K562 (cell line): ENCODE results near the gene STX18. TPM values are rescaled to one million over a fixed set of nuclear protein-coding genes. Genes with fewer than 3 reads are reported as not detected.

Source experiments
- ATAC-seq: fragments of 200-7000 bp; cut with Tn5 transposase; 3 replicates; pipeline ENCODE4 v1.9.1; 2020; ENCODE audit warnings: moderate library complexity
- BruUV-seq: library from RNA; stranded (reverse); fragments of 400-500 nt; replicated peaks from 2 replicates; lab custom pipeline; 2021; lab: Mats Ljungman, UMichigan
- CTCF ChIA-PET: fragments of 300-600 bp; formaldehyde crosslinking; extraction: SDS; loops from one replicate; lab custom pipeline; 2021; ENCODE audit warnings: low intra/inter-chr PET ratio; lab: Yijun Ruan, JAX
- POLR2A ChIA-PET: fragments of 300-600, 350-650 bp; sonication (Branson Sonifier 250); formaldehyde crosslinking; extraction: SDS; loops from one replicate; lab custom pipeline; 2021; ENCODE audit warnings: antibody characterized with exemption, inconsistent platforms; lab: Yijun Ruan, JAX
- DNase-seq, 4 experiments: peaks; one replicate each; pipeline versions ENCODE4 v3.0.0 to v3.0.0-alpha.2; 2011 to 2018; ENCODE audit warnings: low spot score in 3 of 4, mixed read lengths in 3 of 4; ENCODE audit errors: extremely low read depth in 1 of 4
- FAIRE-seq: peaks from 2 replicates; lab custom pipeline; 2011; peaks lifted over from hg19 to GRCh38; lab: Jason Lieb, UNC
- H2AFZ ChIP-seq: 2 replicates; pipeline ENCODE4 v1.6.0; 2011; ENCODE audit warnings: low read depth, low read length, control low read depth, inconsistent platforms
- H3K27ac ChIP-seq: fragments of 200-600 bp; 3 replicates; pipeline ENCODE4 v1.8.0; 2011; ENCODE audit warnings: low read depth, mild to moderate bottlenecking, control low read depth, inconsistent platforms, low read length, moderate library complexity, mixed read lengths; ENCODE audit errors: extremely low read depth
- H3K27me3 ChIP-seq, 2 experiments: fragments of 300-600 bp in 1 of 2; 2 replicates in 1 of 2; 3 replicates in 1 of 2; pipeline versions ENCODE4 v1.6.0 to v1.8.0; 2011; ENCODE audit warnings: inconsistent platforms in 2 of 2, low read length in 2 of 2, mild to moderate bottlenecking in 1 of 2, mixed read lengths in 1 of 2, moderate library complexity in 1 of 2; ENCODE audit not compliant: control insufficient read depth in 2 of 2, insufficient read depth in 2 of 2
- H3K36me3 ChIP-seq: fragments of 300-600 bp; 3 replicates; pipeline ENCODE4 v1.8.0; 2011; ENCODE audit warnings: mild to moderate bottlenecking, low read length, inconsistent platforms; ENCODE audit not compliant: control insufficient read depth, insufficient read depth
- H3K4me1 ChIP-seq, 2 experiments: fragments of 200-600 bp in 1 of 2; replicated peaks in 1 of 2; 2 replicates in 1 of 2; 3 replicates in 1 of 2; pipeline versions ENCODE4 v1.5.1 to v1.8.0; 2011; ENCODE audit warnings: inconsistent platforms in 2 of 2, low read length in 2 of 2, mild to moderate bottlenecking in 1 of 2, mixed read lengths in 1 of 2, moderate library complexity in 1 of 2; ENCODE audit not compliant: control insufficient read depth in 2 of 2, insufficient read depth in 2 of 2
- H3K4me2 ChIP-seq: 2 replicates; pipeline ENCODE4 v1.6.1; 2011; ENCODE audit warnings: low read length, control low read depth, inconsistent platforms, mixed read lengths; ENCODE audit not compliant: insufficient read depth
- H3K4me3 ChIP-seq: fragments of 200-600 bp; sonication (generic), shearing (Covaris generic); 2 replicates; pipeline ENCODE4 v1.5.1; 2016; ENCODE audit warnings: control low read depth, inconsistent platforms
- H3K79me2 ChIP-seq: fragments of 200-600 bp; 3 replicates; pipeline ENCODE4 v1.8.0; 2011; ENCODE audit warnings: low read length, inconsistent platforms; ENCODE audit not compliant: control insufficient read depth, insufficient read depth
- H3K9ac ChIP-seq, 2 experiments: 2 replicates each; pipeline versions ENCODE4 v1.6.0 to v1.6.1; 2011; ENCODE audit warnings: low read depth in 2 of 2, low read length in 2 of 2, control low read depth in 1 of 2, inconsistent platforms in 1 of 2, mild to moderate bottlenecking in 1 of 2, mixed read lengths in 1 of 2; ENCODE audit not compliant: insufficient read depth in 1 of 2
- H3K9me1 ChIP-seq: one replicate; pipeline ENCODE4 v1.6.0; 2011; ENCODE audit warnings: inconsistent platforms, mild to moderate bottlenecking, low read length, moderate library complexity; ENCODE audit not compliant: control insufficient read depth, insufficient read depth
- H3K9me3 ChIP-seq: replicated peaks from 2 replicates; pipeline ENCODE4 v1.5.1; 2011; ENCODE audit warnings: low read depth, low read length, inconsistent platforms; ENCODE audit not compliant: control insufficient read depth, insufficient read depth
- H4K20me1 ChIP-seq: replicated peaks from 2 replicates; pipeline ENCODE4 v1.6.1; 2011; ENCODE audit warnings: low read length, inconsistent platforms, mixed read lengths; ENCODE audit not compliant: control insufficient read depth, insufficient read depth
- CBX1 ChIP-seq: sonication (generic); IDR thresholded peaks from 2 replicates; pipeline ENCODE4 v1.6.1; 2016; ENCODE audit warnings: antibody characterized with exemption, low read depth, mild to moderate bottlenecking
- CCNT2 ChIP-seq: IDR thresholded peaks from 2 replicates; pipeline ENCODE4 v1.6.1; 2011; ENCODE audit warnings: borderline replicate concordance, low read depth, mild to moderate bottlenecking, moderate library complexity, mixed read lengths, low read length; ENCODE audit not compliant: insufficient read length; ENCODE audit errors: extremely low read depth
- COPS2 ChIP-seq: fragments of 450-650 bp; conservative IDR thresholded peaks from 2 replicates; pipeline ENCODE4 v1.6.1; 2016; ENCODE audit warnings: mild to moderate bottlenecking, moderate library complexity
- HDAC6 ChIP-seq: IDR thresholded peaks from 2 replicates; pipeline ENCODE4 v1.6.1; 2012; ENCODE audit warnings: low read depth, mild to moderate bottlenecking, control low read depth, inconsistent platforms, low read length, moderate library complexity
- MECOM ChIP-seq: fragments of 250-450 bp; sonication (Bioruptor Pico); IDR thresholded peaks from 2 replicates; pipeline ENCODE4 v1.8.0; 2022; ENCODE audit warnings: inconsistent platforms
- NR2C2 ChIP-seq, 2 experiments: fragments of 200-800 bp in 1 of 2; sonication (Bioruptor generic) in 1 of 2; sonication (generic) in 1 of 2; formaldehyde crosslinking in 1 of 2; IDR thresholded peaks; 2 replicates each; pipeline versions ENCODE4 v1.6.1 to v1.8.0; 2016 to 2022; ENCODE audit warnings: mild to moderate bottlenecking in 1 of 2, missing compliant biosample characterization in 1 of 2, missing genetic modification characterization in 1 of 2, missing genetic modification reagents in 1 of 2
- RBM39 ChIP-seq: fragments of 200-400 bp; formaldehyde crosslinking; optimal IDR thresholded peaks from 2 replicates; pipeline ENCODE3; 2018; ENCODE audit warnings: low read depth, low read length
- ZC3H4 ChIP-seq: sonication (generic); formaldehyde crosslinking; IDR thresholded peaks from 2 replicates; pipeline ENCODE4 v1.9.0; 2021; ENCODE audit warnings: missing genetic modification reagents, borderline replicate concordance
- ZNF707 ChIP-seq: fragments of 250-450 bp; sonication (Bioruptor Pico); conservative IDR thresholded peaks from 2 replicates; pipeline ENCODE4 v1.8.0; 2022; ENCODE audit warnings: inconsistent platforms, mild to moderate bottlenecking, moderate library complexity
- WGBS: fragments of 100-300 bp; shearing (Covaris generic); methylation state at CpG from one replicate; pipeline ENCODE4 v1.1.6; 2016; ENCODE audit warnings: low coverage, mixed read lengths; ENCODE audit not compliant: insufficient coverage; ENCODE audit errors: missing lambda C conversion rate; 5-methylcytosine and 5-hydroxymethylcytosine counted together
- in situ Hi-C: fragments of 300-500 bp; cut with MboI; formaldehyde crosslinking; loops from 4 replicates; pipeline ENCODE4 v1.15.0; 2018; ENCODE audit warnings: inconsistent platforms, mixed read lengths
- intact Hi-C: fragments of 100-400 bp; cut with micrococcal nuclease; formaldehyde crosslinking; loops from 2 replicates; pipeline ENCODE4 v1.14.2; 2022
- polyA plus RNA-seq, 8 experiments: library from polyadenylated mRNA; depleted of rRNA in 4 of 8; stranded (reverse) in 5 of 8; unstranded in 3 of 8; fragments of >200 nt; fragmentation: Nextera tagmentation in 2 of 8; fragmentation: Illumina TruSeq in 1 of 8; extraction: Ambion mirVana in 2 of 8; extraction: Trizol in 1 of 8; gene quantifications; 2 replicates each; pipeline versions ENCODE4 v1.2.1 to v1.2.3, GENCODE V29; 2011 to 2014; ENCODE audit warnings: inconsistent platforms in 1 of 8, missing spikeins in 1 of 8
- total RNA-seq, 7 experiments: library from RNA; depleted of rRNA in 6 of 7; stranded (reverse); fragments of >200 nt in 6 of 7; fragmentation: Illumina TruSeq in 2 of 7; extraction: Trizol in 2 of 7; gene quantifications; 2 replicates each; pipeline versions ENCODE4 v1.2.1 to v1.2.3, GENCODE V29; 2011 to 2021; ENCODE audit warnings: low replicate concordance in 1 of 7
- TF ChIP-seq, protein P1 (sequence below), 2 experiments: fragments of 450-650 bp; IDR thresholded peaks; 2 replicates each; pipeline ENCODE4 v1.6.1; 2018; ENCODE audit warnings: mild to moderate bottlenecking in 2 of 2, low read depth in 1 of 2; ENCODE audit not compliant: partially characterized antibody in 2 of 2
- TF ChIP-seq, protein P2 (sequence below): sonication (generic); formaldehyde crosslinking; IDR thresholded peaks from 2 replicates; pipeline ENCODE4 v1.8.1; 2023; ENCODE audit warnings: mild to moderate bottlenecking, missing genetic modification reagents

The STX18 gene
- total and polyA plus RNA-seq, 9 of the 15 experiments (the other 6 are each of a cell fraction or from before 2014, with no cell fraction given), result 6.2 to 41.7 (median 22.7) TPM

DNA sequence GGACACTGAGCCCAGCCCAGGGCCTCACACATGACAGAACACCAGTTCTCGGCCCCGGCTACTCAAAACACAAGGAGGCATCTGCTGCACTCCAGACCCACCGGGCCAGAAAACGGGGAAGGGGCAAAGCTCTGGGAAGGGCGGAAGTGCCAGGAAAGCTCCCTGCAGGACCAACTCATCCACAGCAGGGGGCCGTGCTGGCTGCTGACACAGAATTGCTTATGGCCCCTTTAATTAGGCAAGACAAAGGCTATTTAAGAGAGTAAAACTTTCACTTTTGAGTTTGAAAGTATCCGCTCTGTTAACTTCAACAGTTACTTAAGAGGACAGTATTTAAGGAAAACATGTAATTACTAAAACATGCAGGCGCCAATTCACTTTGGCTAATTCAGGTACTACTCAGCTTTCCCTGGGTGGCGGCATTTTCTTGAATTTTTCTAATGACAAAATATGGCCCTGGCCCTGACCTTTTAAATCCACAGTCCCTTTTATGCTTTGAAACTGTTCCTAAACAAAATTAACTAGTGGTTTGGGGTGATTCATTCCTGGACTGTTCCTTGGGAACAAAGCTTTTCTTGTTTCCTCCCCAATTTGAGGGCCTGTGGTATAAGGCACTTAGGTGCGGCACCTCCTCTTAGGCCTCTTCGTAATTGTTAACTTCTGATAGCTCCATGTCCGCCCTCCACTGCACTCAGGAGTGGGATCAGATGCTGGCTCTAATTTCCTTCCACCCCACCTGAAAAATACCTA lies 114.6 kb downstream of the STX18 start:
- no peak overlapping the region for H3K9ac ChIP-seq
- intact Hi-C loops, result no loop called here
- no peak overlapping the region for H3K4me3 ChIP-seq
- H3K36me3 ChIP-seq, result peaks cover 14% of the 10 kb centered on the region; the same call in 1 of the 3 replicates
- no peaks in the 10 kb centered on the region for H3K27me3 ChIP-seq
- H3K9me3 ChIP-seq, result no peaks in the 10 kb centered on the region
- H3K9me1 ChIP-seq, result no peaks in the 10 kb centered on the region
- CTCF ChIA-PET, result no interaction called here
- 88% methylated on average over 12 of the region's 12 CpGs for WGBS
- POLR2A ChIA-PET, result interaction anchor here (1.4 kb wide), 1 partner anchor 39 kb away, joined by 4 read pairs; no protein-coding TSS in a partner anchor
- DNase-seq (no peak), FAIRE-seq (no peak), ATAC-seq (no peak)
- H3K27ac ChIP-seq, result no peak overlapping the region
- H3K4me1 ChIP-seq, result no peaks in the 10 kb centered on the region
- no peak overlapping the region for H2AFZ ChIP-seq
- no peaks in the 10 kb centered on the region; the same call in 1 of the 2 replicates for H4K20me1 ChIP-seq
- no peaks in the 10 kb centered on the region for H3K79me2 ChIP-seq
- H3K4me2 ChIP-seq, result no peak overlapping the region
- in situ Hi-C loops, result no loop called here
- no TSS peak for BruUV-seq
- TF ChIP-seq HDAC6 (no peak), MECOM (CRISPR knock-in tag) (no peak), ZNF707 (CRISPR knock-in tag) (no peak), COPS2 (no peak), ZC3H4 (CRISPR knock-in tag) (no peak), CBX1 (no peak), CCNT2 (no peak), RBM39 (no peak), NR2C2 (CRISPR knock-in tag; IDR thresholded peaks at IDR 0.05) (no peak), NR2C2 (tag; IDR thresholded peaks at IDR 0.05) (no peak)
- TF ChIP-seq, protein P1, sequence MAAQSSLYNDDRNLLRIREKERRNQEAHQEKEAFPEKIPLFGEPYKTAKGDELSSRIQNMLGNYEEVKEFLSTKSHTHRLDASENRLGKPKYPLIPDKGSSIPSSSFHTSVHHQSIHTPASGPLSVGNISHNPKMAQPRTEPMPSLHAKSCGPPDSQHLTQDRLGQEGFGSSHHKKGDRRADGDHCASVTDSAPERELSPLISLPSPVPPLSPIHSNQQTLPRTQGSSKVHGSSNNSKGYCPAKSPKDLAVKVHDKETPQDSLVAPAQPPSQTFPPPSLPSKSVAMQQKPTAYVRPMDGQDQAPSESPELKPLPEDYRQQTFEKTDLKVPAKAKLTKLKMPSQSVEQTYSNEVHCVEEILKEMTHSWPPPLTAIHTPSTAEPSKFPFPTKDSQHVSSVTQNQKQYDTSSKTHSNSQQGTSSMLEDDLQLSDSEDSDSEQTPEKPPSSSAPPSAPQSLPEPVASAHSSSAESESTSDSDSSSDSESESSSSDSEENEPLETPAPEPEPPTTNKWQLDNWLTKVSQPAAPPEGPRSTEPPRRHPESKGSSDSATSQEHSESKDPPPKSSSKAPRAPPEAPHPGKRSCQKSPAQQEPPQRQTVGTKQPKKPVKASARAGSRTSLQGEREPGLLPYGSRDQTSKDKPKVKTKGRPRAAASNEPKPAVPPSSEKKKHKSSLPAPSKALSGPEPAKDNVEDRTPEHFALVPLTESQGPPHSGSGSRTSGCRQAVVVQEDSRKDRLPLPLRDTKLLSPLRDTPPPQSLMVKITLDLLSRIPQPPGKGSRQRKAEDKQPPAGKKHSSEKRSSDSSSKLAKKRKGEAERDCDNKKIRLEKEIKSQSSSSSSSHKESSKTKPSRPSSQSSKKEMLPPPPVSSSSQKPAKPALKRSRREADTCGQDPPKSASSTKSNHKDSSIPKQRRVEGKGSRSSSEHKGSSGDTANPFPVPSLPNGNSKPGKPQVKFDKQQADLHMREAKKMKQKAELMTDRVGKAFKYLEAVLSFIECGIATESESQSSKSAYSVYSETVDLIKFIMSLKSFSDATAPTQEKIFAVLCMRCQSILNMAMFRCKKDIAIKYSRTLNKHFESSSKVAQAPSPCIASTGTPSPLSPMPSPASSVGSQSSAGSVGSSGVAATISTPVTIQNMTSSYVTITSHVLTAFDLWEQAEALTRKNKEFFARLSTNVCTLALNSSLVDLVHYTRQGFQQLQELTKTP (IDR thresholded peaks at IDR 0.05; ENCODE audit: low read depth in 1 of 2, partially characterized antibody in 2 of 2), result no peak
- TF ChIP-seq, protein P2, sequence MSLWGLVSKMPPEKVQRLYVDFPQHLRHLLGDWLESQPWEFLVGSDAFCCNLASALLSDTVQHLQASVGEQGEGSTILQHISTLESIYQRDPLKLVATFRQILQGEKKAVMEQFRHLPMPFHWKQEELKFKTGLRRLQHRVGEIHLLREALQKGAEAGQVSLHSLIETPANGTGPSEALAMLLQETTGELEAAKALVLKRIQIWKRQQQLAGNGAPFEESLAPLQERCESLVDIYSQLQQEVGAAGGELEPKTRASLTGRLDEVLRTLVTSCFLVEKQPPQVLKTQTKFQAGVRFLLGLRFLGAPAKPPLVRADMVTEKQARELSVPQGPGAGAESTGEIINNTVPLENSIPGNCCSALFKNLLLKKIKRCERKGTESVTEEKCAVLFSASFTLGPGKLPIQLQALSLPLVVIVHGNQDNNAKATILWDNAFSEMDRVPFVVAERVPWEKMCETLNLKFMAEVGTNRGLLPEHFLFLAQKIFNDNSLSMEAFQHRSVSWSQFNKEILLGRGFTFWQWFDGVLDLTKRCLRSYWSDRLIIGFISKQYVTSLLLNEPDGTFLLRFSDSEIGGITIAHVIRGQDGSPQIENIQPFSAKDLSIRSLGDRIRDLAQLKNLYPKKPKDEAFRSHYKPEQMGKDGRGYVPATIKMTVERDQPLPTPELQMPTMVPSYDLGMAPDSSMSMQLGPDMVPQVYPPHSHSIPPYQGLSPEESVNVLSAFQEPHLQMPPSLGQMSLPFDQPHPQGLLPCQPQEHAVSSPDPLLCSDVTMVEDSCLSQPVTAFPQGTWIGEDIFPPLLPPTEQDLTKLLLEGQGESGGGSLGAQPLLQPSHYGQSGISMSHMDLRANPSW, result no peak
